HG03439 (cell line): ENCODE measurements around the gene TMEM86B.
A peak's percentile ranks its signal among the peaks of the same experiment; 100 is the strongest.

Experiments used
- ATAC-seq: cut with Tn5 transposase; IDR thresholded peaks from one replicate; pipeline ENCODE4 v1.9.1; 2021; ENCODE audit warnings: mild to moderate bottlenecking, moderate library complexity; ENCODE audit not compliant: unreplicated experiment

Gene TMEM86B, protein sequence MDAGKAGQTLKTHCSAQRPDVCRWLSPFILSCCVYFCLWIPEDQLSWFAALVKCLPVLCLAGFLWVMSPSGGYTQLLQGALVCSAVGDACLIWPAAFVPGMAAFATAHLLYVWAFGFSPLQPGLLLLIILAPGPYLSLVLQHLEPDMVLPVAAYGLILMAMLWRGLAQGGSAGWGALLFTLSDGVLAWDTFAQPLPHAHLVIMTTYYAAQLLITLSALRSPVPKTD

GRCh38 chr19:55228403-55229031 lies at the start of gene TMEM86B:
Gene TMEM86B (minus strand): TSS chr19:55228763. CDS start chr19:55228741, 22 bp downstream.
- ATAC-seq, result no peak

DNA sequence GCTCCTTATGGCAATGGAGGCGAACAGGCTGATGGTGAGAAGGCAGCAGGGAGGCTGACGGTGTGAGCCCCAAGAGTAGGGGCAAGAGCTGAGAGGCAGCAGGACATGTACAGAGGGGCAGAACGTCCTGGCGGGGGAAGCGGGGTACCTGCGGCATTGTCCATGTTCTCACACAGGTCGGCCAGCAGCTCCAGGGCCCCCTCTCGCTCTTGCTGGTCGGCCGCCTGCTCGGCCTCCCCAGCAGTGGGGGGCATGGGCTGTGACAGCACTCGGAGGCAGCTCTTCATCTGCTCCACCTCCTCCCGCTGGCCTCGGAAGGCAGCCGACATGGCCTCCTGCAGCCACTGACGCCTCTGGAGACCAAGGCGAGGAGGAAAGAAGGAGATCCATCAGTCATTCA lies 48.9 kb upstream of the TMEM86B start:
- no peak for ATAC-seq

- ATAC-seq, result no peak
Measured at GRCh38 chr19:55276720-55277430, 48.3 kb upstream of the TMEM86B start.

- no peak for ATAC-seq
Measured at GRCh38 chr19:55275851-55276719, 47.5 kb upstream of the TMEM86B start.

DNA sequence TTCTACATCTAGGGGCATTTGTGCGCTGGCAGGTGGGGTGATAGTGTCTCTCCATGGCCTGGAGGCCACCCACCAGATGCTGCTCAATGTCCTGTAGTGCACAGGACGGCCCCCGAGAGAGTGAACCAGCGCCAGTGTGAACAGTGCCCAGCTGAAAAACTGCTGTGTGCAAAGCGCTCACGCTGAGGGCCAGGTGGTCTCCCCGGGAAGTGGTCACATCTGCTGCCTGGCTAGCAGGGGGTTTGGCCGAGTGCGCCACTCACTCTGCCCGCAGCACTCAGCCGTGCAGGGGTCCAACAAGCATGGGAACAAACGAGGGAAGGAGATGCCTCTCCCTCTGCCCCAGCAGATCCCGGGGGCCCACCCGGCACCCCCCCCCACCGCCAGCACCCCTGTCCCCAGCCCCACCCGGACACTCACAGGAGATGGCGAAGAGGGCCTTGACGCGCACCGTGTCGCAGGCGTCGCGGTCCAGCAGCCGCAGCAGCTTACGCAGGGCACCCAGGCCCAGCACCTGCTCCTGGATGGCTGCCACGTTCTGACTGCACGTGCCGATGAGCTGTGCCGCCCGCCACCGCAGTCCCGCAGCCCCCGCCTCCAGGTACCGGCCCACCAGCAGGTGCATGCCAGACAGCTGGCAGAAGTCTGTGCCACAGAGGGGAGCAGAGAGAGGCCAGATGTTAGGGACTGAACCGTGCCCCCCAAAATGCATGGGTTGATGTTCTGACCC lies 45.6 kb upstream of the TMEM86B start:
- no peak for ATAC-seq

- no peak for ATAC-seq
Measured at GRCh38 chr19:55272142-55272541, 43.6 kb upstream of the TMEM86B start.

- ATAC-seq, result no peak
Measured at GRCh38 chr19:55270172-55270942, 41.8 kb upstream of the TMEM86B start.

- no peak for ATAC-seq
Measured at GRCh38 chr19:55269299-55269698, 40.7 kb upstream of the TMEM86B start.

DNA sequence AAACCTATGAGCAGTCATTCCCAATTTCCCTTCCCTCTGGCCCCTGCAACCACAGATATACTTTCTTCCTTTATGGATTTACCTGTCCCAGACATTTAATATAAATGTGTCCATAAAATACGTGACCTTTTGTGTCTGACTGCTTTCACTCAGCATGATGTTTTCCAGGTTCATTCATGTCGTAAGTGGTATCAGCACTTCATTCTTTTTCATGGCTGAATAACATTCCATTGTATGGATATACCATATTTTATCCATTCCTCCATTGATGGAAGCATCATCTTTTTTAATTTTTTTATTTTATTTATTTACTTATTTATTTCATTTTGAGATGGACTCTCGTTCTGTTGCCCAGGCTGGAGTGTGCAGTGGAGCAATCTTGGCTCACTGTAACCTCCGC lies 38.3 kb upstream of the TMEM86B start:
- no peak for ATAC-seq

GRCh38 chr19:55266404-55266803 lies 37.8 kb upstream of the TMEM86B start:
- ATAC-seq, result no peak

DNA sequence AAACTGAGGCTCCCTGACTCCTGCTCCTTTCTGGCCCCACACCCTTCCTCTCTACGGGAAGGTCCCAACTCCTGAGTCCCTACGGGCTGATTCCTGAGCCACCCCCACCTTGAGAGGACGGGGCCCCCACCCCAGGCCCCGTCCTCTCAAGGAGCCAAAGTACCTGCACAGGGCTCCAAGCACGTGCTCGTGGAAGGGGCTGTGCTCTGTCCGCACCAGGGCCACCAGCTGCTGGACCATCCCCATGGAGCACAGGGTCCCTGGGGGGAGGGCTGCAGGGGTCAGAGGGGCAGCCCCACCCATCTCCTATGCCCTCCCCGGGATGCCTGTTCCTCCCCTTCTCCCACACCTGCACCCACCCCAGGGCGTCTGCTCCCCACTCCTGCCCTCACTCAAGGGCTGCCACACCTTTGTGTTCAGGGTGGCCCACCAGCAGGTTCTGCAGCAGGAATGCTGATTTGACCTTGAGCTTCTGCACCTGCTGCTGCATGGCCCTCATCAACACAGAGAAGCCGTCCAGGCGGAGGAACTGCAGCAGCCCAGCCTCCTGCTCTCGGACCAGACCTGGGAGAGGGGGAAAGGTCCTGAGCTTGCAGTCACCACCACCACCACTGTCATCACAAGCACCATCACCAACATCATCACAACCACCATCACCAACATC lies 37.3 kb upstream of the TMEM86B start:
- no peak for ATAC-seq

GRCh38 chr19:55265173-55265572 lies 36.6 kb upstream of the TMEM86B start:
- no peak for ATAC-seq

- no peak for ATAC-seq
Measured at GRCh38 chr19:55264531-55264930, 36.0 kb upstream of the TMEM86B start.

- ATAC-seq, result no peak
Measured at GRCh38 chr19:55262359-55262758, 33.8 kb upstream of the TMEM86B start.

DNA sequence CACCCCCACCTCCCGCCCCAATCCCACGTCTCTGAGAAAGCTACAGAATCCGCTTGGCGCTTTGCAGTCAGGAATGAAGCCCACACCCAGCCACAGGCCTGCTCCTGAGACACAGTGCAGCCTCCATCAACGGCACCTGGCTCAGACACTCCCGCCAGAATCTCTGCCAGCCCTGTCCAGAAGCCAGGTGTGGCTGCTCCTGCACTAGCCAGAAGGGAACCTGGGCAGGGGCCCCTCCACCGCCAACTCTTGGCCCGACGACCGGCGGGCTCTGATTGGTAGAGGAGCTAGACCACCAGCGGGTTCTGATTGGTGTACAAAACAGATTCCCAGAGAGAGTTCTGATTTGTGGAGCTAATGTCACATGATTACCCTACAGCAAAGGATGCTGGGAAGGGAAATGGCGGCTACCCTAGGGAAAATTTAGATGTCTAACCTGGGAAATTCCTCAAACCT lies 33.1 kb upstream of the TMEM86B start:
- ATAC-seq, result no peak

DNA sequence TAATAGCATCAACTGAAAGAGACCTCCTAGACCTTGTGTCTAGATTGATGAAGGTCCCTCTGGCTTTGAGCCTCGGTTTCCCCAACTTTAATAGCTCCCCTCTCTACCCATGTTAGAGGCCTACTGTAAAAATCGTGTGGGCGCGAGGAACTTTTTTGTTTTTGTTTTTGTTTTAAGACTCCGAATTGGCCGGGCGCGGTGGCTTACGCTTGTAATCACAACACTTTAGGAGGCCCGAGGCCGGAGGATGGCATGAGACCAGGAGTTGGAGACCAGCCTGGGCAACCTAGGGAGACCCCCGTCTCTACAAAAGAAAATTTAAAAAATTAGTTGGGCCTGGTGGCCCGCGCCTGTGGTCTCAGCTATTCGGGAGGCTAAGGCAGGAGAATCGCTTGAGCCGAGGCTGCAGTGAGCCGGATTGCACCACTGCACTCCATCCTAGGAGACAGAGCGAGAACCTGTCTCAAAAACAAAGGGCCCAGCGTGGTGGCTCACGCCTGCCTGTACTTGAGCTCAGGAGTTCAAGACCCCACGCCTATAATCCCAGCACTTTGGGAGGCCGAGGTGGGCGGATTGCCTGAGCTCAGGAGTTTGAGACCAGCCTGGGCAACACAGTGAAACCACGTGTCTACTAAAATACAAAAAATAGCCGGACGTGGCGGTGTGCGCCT lies 31.1 kb upstream of the TMEM86B start:
- no peak for ATAC-seq

DNA sequence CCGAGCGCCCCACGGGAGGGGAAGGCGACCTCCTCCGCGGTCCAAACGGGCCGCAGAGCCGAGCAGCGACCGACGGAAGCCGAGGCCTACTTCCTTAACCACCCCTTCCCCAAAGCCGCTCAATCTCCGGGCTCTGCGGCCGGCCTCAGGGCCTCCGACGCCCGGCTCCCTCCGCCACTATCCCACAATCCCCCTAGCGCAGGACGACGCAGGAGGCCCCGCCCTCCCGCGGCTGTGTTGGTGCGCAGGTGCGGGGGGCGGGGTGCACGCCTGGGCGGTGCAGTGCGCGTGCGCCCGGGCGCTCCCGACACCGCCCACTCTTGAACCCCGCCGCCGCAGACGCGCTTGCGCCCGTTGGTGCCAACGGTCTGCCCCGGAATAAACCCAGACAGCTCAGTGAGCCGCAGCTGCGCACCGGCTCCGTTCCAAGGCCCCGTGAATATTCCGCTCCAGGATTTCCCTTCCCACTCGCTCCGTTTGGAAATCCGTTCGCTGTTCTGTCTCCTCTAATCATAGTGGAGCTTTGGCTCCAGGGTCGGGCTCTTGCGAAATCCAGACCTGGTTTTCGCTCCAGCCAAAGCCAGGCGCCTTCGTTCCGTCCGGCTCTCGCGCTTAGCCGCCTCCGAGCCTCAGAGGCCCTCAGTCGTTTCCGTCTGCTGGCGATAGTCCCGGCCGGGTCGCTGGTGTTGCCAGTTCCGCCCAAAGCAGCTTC lies 30.4 kb upstream of the TMEM86B start, which contains the start of gene PPP6R1:
PPP6R1 (minus strand) TSS at position 190 of the 712 bp plus-strand sequence. CDS start 11,914 bp downstream, outside the sequence.
- peak; percentile 71 for ATAC-seq

DNA sequence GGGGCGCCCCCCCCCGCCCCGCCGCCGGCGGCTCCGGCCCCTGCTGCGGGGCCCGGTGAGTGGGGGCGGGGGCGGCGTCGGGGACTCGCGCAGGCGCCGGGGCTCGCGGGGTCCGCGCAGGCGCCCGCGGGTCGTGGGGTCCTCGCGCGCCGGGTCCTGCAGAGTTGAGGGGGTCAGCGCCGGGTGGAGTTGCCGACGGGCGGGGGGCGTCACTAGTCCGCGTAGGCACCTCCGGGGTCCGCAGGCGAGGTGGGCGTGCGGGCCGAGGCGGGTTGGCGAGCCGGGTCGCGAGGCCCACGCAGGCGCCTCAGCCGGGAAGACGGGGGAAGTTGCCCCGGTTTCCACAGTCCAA lies 29.9 kb upstream of the TMEM86B start:
- ATAC-seq, result peak; percentile 11
